Activated CD4-positive, alpha-beta T cell treated with anti-CD3 and anti-CD28 coated beads for 48 hours (primary cell): ENCODE measurements around the gene NXT1.

Experiments
- DNase-seq: peaks from one replicate; pipeline ENCODE4 v3.0.0-alpha.2; 2020

NXT1 gene

GRCh38 chr20:23393996-23394775, 43.6 kb downstream of the NXT1 start:
- DNase-seq = no peak

- DNase-seq = no peak
Measured at GRCh38 chr20:23396950-23397627, 46.5 kb downstream of the NXT1 start.

- DNase-seq = no peak
Measured at GRCh38 chr20:23397961-23398360, 47.4 kb downstream of the NXT1 start.

- no peak for DNase-seq
Measured at GRCh38 chr20:23399568-23400241, 49.1 kb downstream of the NXT1 start.

- no peak for DNase-seq
Measured at GRCh38 chr20:23401051-23401450, 50.5 kb downstream of the NXT1 start.

GRCh38 chr20:23403751-23404150, 53.2 kb downstream of the NXT1 start:
- DNase-seq = no peak

- DNase-seq = no peak
Measured at GRCh38 chr20:23404196-23404595, 53.6 kb downstream of the NXT1 start.
